SU-DHL-6 (cell line): ENCODE measurements around the gene SKI.

Experiments
- H2AFZ ChIP-seq: fragments of 200-600 bp; sonication (generic); 2 replicates; pipeline ENCODE4 v1.6.1; 2014; ENCODE audit warnings: low read depth, mild to moderate bottlenecking, moderate library complexity, mixed read lengths, antibody characterized with exemption, low read length; ENCODE audit not compliant: severe bottlenecking
- H3F3A ChIP-seq: fragments of 200-600 bp; shearing (Covaris generic); 2 replicates; pipeline ENCODE4 v1.6.0; 2016; ENCODE audit warnings: antibody characterized with exemption, mild to moderate bottlenecking; ENCODE audit not compliant: insufficient read depth
- H3K27ac ChIP-seq: fragments of 200-600 bp; sonication (generic); 2 replicates; pipeline ENCODE4 v1.5.1; 2016; ENCODE audit warnings: low read depth, mild to moderate bottlenecking, low read length, moderate library complexity, mixed read lengths
- H3K27me3 ChIP-seq: fragments of 200-600 bp; sonication (generic), shearing (Covaris generic); 2 replicates; pipeline ENCODE4 v1.6.0; 2014; ENCODE audit warnings: mild to moderate bottlenecking, low read length
- H3K36me3 ChIP-seq: fragments of 200-600 bp; sonication (generic); 2 replicates; pipeline ENCODE4 v1.6.1; 2014; ENCODE audit warnings: mild to moderate bottlenecking, low read length, mixed read lengths
- H3K4me2 ChIP-seq: fragments of 300-600, 200-600 bp; shearing (Covaris generic), sonication (generic); 2 replicates; pipeline ENCODE4 v1.6.0; 2014; ENCODE audit warnings: low read length, low read depth, mild to moderate bottlenecking; ENCODE audit not compliant: poor library complexity, severe bottlenecking
- H3K4me3 ChIP-seq: fragments of 200-600 bp; sonication (generic); 2 replicates; pipeline ENCODE4 v1.5.1; 2014; ENCODE audit warnings: antibody characterized with exemption, low read length, mild to moderate bottlenecking, mixed read lengths; ENCODE audit not compliant: insufficient read depth, poor library complexity, severe bottlenecking
- H3K79me2 ChIP-seq: fragments of 200-600 bp; sonication (generic); 2 replicates; pipeline ENCODE4 v1.6.1; 2014; ENCODE audit warnings: mild to moderate bottlenecking, low read length, moderate library complexity; ENCODE audit not compliant: insufficient read depth
- H3K9ac ChIP-seq: fragments of 200-600 bp; sonication (generic); 2 replicates; pipeline ENCODE4 v1.7.0; 2014; ENCODE audit warnings: mild to moderate bottlenecking, low read length
- H3K9me2 ChIP-seq: fragments of 200-600 bp; sonication (generic); replicated peaks from 2 replicates; pipeline ENCODE4 v1.6.1; 2014; ENCODE audit warnings: low read length; ENCODE audit not compliant: insufficient read depth
- H3K9me3 ChIP-seq: fragments of 200-600 bp; sonication (generic); 2 replicates; pipeline ENCODE4 v1.6.1; 2014; ENCODE audit warnings: low read length, mixed read lengths; ENCODE audit not compliant: insufficient read depth
- H4K20me1 ChIP-seq: fragments of 200-600 bp; sonication (generic); 2 replicates; pipeline ENCODE4 v1.6.1; 2014; ENCODE audit warnings: low read depth, mild to moderate bottlenecking, antibody characterized with exemption, low read length, moderate library complexity, mixed read lengths
- EZH2phosphoT487 ChIP-seq: fragments of 200-600 bp; sonication (generic), shearing (Covaris generic); conservative IDR thresholded peaks from 2 replicates; pipeline ENCODE4 v1.6.1; 2018; ENCODE audit warnings: mild to moderate bottlenecking, antibody characterized with exemption, low read length, moderate library complexity, mixed read lengths
- TF ChIP-seq, protein P1 (sequence below): fragments of 200-600 bp; sonication (generic); IDR thresholded peaks from one replicate; pipeline ENCODE4 v1.5.1; 2017; ENCODE audit warnings: antibody characterized with exemption, mild to moderate bottlenecking, low read length, moderate library complexity; ENCODE audit not compliant: insufficient read depth, poor library complexity, severe bottlenecking

SKI gene

DNA sequence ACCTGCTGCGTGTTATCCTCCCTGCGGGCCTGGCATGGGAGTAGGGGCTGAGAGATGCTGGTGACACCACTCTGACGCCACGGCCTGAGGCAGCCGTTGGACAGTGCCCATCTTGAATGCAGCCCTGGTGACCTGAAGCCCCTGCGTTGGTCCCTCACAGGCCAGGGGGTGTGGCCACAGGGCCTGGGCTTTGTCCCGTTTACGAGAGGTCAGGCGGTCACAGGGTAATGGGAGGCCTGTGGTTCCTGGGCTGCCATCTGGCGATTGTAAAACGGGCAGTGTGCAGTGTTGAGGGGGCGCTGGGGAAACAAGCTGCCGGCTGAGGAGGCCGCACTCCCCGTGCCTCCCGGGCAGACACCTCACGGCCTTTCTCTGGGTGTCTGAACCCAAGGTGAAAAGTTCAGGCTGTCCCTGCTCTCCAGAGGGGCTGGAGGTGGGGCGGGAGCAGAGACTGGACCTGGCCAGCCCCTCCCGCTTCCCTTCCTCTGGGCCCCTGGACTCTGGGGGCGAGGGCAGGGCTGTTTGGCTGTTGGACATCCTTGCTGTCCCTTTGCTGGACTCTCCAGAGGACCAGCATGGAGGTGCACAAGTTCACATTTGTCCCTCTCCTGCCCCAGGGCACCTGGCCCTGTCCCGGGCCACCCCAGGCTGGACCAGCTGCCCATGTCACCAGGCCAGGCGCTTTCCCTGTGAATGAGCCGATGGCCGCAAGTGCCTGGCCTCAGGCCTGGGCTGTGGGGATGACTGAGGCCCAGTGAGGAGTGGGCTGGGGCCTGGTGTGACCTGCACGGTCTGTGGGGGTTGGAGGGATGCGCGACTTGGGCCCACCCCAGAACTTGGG is 42.4 kb downstream of the SKI start:
- H4K20me1 ChIP-seq: no peaks in the 10 kb centered on the region

DNA sequence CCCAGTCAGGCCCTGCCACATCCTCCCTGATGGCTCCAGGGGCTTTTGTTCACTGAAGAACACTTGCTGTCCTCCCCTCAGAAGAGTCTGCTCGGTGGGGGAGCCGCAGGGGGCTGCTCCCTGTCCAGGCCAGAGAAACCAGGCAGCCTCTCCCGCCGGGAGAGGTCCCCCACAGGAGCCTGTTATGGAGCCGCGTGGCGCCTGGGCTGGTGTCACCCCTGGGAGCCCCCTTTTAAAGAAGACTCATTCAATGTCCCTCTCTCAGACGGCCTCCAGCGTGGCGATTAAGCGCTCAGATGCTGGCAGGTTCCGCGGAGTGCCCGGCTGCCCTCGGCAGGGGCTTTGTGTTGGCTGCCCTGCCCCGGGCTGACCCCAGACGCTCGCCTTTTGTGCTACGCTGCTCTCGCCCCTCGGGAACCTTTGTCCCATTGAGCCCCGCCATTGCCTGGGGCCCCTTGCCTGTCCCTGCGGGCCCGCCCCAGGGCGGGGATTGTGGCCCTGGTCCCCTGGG is 43.1 kb downstream of the SKI start:
- Histone ChIP-seq H3K4me3 (no peak overlapping the region), H4K20me1 (no peaks in the 10 kb centered on the region), H3K9me3 (no peaks in the 10 kb centered on the region), H3K9me2 (no peaks in the 10 kb centered on the region), H3K36me3 (no peaks in the 10 kb centered on the region), H3K27me3 (no peaks in the 10 kb centered on the region), H3K9ac (no peak overlapping the region), H3K27ac (no peak overlapping the region), H3K4me2 (no peak overlapping the region), H3F3A (no peaks in the 10 kb centered on the region), H2AFZ (no peak overlapping the region), H3K79me2 (no peaks in the 10 kb centered on the region)
- TF ChIP-seq, protein P1, sequence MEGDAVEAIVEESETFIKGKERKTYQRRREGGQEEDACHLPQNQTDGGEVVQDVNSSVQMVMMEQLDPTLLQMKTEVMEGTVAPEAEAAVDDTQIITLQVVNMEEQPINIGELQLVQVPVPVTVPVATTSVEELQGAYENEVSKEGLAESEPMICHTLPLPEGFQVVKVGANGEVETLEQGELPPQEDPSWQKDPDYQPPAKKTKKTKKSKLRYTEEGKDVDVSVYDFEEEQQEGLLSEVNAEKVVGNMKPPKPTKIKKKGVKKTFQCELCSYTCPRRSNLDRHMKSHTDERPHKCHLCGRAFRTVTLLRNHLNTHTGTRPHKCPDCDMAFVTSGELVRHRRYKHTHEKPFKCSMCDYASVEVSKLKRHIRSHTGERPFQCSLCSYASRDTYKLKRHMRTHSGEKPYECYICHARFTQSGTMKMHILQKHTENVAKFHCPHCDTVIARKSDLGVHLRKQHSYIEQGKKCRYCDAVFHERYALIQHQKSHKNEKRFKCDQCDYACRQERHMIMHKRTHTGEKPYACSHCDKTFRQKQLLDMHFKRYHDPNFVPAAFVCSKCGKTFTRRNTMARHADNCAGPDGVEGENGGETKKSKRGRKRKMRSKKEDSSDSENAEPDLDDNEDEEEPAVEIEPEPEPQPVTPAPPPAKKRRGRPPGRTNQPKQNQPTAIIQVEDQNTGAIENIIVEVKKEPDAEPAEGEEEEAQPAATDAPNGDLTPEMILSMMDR: no peak
- no peak for TF ChIP-seq EZH2phosphoT487

More for the DNA sequence above, 42.4 kb downstream of the SKI start:
- no peaks in the 10 kb centered on the region for H3K9me3 ChIP-seq
- TF ChIP-seq, protein P1: no peak
- no peak for TF ChIP-seq EZH2phosphoT487
- no peak overlapping the region for H3K4me2 ChIP-seq
- no peak overlapping the region for H3K4me3 ChIP-seq
- H3K9me2 ChIP-seq: no peaks in the 10 kb centered on the region
- no peaks in the 10 kb centered on the region for H3K79me2 ChIP-seq
- no peak overlapping the region for H2AFZ ChIP-seq
- no peak overlapping the region for H3K9ac ChIP-seq
- H3K27ac ChIP-seq: no peak overlapping the region
- H3K27me3 ChIP-seq: no peaks in the 10 kb centered on the region
- H3K36me3 ChIP-seq: no peaks in the 10 kb centered on the region
- H3F3A ChIP-seq: no peaks in the 10 kb centered on the region

DNA sequence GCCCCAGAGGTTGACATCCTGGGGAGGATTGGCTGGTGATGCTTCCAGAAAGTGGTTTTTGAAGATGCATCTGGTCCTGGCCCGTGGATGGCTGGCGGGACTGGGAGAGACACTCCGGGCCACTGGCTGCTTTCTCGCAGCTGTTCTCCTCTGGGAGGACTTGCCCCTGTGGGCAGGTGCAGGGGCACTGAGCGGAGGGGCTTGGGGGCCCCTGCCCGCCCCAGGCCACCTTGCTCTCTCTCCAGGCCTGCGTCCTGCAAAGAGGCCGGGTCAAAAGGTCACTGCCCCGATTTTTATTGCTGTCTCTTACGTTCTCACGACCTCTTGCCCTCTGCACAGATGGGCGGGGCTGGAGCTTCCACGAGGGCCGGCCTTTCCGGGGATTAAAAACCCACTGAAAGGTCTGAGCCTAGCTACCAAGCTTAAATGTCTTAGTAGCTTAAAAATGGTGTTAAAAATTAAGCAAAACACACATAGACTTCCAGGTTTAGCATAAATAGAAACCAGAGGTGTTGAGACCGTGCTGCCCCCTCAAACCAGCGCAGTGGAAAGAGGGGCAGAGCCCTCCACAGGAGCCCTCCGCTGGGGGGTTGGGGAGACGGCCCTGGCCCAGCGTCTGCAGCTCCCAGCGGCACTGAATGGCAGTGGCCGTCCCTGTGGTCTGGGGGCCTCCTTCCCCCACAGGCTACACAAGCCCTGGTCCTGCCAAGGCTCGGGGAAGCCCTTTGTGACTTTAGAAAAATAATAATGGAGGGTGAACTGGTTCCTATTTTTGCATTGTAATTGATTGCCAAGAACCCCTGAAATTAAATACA is 43.9 kb downstream of the SKI start:
- Histone ChIP-seq H4K20me1 (no peaks in the 10 kb centered on the region), H3F3A (no peaks in the 10 kb centered on the region), H3K27me3 (no peaks in the 10 kb centered on the region), H3K9ac (no peak overlapping the region), H3K9me2 (no peaks in the 10 kb centered on the region), H3K4me3 (no peak overlapping the region), H3K36me3 (no peaks in the 10 kb centered on the region), H2AFZ (no peak overlapping the region), H3K79me2 (no peaks in the 10 kb centered on the region), H3K27ac (no peak overlapping the region), H3K9me3 (no peaks in the 10 kb centered on the region), H3K4me2 (no peak overlapping the region)
- TF ChIP-seq, protein P1: no peak
- TF ChIP-seq EZH2phosphoT487: no peak
